Measurements from ENCODE around the gene PCDH12.

The PCDH12 gene

GRCh38 chr5:141966963-141967333 is 8.9 kb upstream of the PCDH12 start:
- no peak for DNase-seq (ENCODE audit: low read depth, low spot score)
- no peak overlapping the region for H3K27ac ChIP-seq

DNA sequence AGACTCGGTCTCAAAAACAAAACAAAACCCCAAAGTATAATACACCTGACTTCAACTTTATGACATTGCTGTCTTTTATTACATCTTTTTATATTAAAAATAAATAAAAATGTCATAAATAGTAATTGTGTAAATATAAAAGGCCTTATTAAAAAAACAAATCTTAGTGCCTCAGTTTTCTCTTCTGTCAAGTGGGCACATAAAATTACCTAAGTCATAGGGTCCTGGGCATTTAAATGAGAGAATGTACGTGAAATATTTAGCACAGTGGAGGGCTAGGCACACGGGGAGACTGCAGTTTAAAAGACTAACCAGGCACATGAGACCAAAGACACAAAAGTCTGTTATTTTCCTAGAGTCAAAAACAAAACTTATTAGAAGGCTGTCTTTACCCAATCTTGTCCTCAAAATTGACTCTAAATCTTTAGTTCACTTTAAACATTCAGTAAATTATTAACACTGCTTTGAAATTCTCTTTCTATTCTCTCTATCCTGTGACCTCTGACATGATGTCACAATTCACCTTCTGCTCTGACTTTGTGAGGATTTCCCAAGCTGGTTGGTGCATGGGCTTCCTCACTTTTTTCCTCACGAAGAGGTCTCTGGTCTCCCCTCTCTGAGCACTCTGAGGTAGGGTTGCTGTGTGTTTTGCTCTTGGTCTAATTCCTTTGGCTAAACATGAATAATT is 8.4 kb upstream of the PCDH12 start:
- no peak for DNase-seq (ENCODE audit: low read depth, low spot score)
- no peak overlapping the region for H3K27ac ChIP-seq

- no peak for DNase-seq (ENCODE audit: low read depth, low spot score)
- H3K27ac ChIP-seq: no peak overlapping the region
Observed at GRCh38 chr5:141965071-141965470, 7.1 kb upstream of the PCDH12 start.

DNA sequence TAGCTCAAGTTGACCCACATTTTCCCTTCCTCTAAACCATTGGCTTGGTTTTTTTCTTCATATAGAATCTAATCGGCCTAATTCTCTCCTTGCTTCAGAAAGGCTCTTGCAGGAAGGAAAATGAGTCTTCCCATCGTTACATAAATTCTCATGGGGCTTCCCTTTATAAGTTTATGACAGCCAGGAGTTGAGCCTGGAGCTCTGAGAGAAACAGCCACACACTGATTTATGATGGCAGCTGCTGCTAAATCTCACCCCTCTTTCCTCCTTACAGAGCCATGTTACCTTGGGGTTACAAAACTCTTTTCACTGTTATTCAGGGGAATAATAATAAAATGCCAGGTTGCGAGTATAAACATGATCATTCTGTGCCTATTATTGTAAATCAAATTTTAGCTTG is 5.7 kb upstream of the PCDH12 start:
- DNase-seq (ENCODE audit: low read depth, low spot score): no peak
- H3K27ac ChIP-seq: no peak overlapping the region

DNA sequence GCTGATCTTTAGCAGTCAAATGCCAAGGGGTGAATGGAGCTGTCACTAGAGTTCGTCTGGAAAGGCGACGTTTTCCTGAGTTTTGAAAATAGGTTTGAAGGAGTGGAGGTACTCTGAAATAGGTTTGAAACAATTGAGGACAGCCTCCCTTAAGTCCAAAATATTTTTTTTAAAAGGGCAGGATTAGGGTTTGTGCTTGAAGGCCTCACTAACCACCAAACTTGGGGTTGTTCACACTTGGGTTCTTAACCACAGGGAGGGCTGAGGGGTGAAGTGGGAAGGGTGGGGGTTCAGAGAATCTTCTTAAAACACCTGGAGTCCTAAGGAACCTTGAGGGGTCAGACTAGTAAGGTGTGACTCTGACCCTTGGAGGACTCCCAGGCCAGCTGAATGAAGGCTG is 3.5 kb upstream of the PCDH12 start:
- no peak for DNase-seq (ENCODE audit: low read depth, low spot score)
- no peak overlapping the region for H3K27ac ChIP-seq

DNA sequence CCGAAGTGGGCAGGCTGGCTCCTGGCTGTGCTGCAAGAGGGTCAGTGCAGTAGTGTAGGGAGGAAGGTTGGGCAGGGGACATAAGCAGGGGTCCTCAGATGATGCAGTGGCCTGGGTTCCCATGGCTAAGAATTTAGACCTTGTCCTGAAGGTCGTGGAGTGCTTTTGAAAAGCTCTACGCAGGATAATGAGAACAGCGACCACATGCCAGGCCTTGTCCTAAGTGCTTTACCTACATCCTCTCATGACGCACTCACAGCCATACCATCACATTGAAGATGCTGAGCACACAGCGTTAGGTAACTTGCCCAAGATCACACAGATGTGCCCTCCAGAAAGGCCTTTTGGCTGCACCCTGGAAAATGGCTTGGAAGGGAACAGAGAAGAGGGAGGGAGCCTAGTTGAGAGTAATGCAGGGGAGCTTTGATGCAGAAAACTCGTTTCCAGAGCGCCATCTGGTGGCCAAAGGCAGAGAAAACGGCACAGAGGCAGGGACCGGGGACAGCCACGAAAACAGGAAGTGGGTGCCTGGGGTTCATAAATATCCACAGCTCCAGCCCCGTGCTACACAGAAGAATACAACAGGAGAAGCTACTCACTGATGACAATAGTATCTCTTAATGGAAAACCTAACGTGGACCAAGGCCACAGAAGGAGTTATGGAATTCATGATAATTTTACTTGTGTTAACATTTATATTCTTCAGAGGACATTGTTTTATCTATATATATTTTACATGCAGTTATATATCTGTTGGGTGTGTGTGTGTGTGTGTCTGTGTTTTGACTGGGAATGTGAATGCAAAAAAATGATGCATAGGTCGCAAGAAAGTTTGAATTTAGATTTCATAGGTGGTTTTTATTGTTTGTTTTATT is 2.7 kb upstream of the PCDH12 start:
- H3K27ac ChIP-seq: no peak overlapping the region
- no peak for DNase-seq (ENCODE audit: low read depth, low spot score)

GRCh38 chr5:141960018-141960417 is 2.0 kb upstream of the PCDH12 start:
- no peak for DNase-seq (ENCODE audit: low read depth, low spot score)
- H3K27ac ChIP-seq: no peak overlapping the region

- H3K27ac ChIP-seq: peak overlapping the region; percentile 21
- no peak for DNase-seq (ENCODE audit: low read depth, low spot score)
Observed at GRCh38 chr5:141958546-141959172, 657 bp upstream of the PCDH12 start.

- no peak for DNase-seq (ENCODE audit: low read depth, low spot score)
- peak overlapping the region; percentile 21 for H3K27ac ChIP-seq
Observed at GRCh38 chr5:141957367-141957996, 520 bp downstream of the PCDH12 start.

GRCh38 chr5:141954194-141954593 is 3.8 kb downstream of the PCDH12 start:
- no peak for DNase-seq (ENCODE audit: low read depth, low spot score)
- H3K27ac ChIP-seq: no peak overlapping the region

- H3K27ac ChIP-seq: no peak overlapping the region
- DNase-seq (ENCODE audit: low read depth, low spot score): no peak
Observed at GRCh38 chr5:141952020-141952419, 6.0 kb downstream of the PCDH12 start.

DNA sequence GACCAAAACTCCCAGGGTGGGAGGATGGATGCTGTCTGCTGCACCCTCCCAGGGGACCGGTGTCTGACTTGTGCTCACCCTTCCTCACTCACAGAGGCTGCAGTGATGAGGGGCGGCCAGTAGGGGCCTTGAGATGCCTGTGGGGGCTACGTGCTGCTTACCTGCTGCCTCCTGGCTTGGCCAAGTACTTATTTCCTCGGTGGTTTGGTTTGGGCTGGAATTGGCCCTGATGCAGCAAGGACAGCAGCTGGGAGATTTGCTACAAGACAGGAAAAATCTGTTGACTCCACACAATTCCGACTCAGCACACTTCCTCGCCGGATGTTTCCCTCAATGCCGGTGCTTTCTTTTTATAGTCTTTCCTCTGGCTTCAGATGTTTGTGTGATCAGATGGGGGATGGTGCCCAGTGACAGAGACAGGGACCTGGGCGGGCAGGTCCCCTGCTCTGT is 6.6 kb downstream of the PCDH12 start:
- no peak for DNase-seq (ENCODE audit: low read depth, low spot score)
- no peak overlapping the region for H3K27ac ChIP-seq

DNA sequence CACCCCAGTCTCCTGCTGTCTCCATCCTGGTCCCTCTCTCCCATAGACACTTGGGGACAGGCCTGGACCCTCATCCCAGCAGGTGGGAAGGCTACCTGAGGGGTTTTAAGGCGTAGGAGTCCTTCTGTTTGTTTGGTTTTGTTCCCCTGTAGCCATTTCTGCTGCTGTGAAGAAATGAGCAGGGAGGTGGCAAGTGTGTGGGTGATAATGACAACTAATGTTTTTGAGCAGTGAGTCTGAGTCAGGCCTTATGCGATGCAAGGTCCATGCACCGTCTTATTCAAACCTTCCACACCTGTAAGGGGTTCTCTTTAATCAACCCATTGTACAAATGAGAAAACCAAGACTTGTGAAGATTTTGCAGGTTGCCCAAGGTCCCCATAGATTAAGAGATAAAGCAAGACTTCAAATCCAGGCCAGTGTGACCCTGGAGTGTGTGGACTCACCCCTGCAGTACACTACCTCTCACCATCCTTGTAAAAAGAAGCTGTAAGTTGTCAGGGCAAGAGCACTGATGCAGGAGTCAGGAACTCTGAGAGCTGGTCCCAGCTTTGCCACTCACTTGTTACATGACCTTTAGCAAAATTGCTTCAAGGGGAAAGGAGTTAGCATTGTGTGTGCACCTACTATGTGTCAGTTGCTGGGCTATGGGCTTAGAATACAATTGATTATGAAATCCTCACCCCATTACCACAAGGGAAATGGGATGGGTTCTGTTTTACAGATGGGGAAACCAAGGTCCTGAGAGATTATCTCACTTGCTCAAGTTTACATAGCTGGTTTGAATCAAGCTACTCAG is 7.6 kb downstream of the PCDH12 start:
- no peak overlapping the region for H3K27ac ChIP-seq
- DNase-seq (ENCODE audit: low read depth, low spot score): no peak

- no peak for DNase-seq (ENCODE audit: low read depth, low spot score)
Observed at GRCh38 chr5:141949511-141949910, 8.5 kb downstream of the PCDH12 start.

DNA sequence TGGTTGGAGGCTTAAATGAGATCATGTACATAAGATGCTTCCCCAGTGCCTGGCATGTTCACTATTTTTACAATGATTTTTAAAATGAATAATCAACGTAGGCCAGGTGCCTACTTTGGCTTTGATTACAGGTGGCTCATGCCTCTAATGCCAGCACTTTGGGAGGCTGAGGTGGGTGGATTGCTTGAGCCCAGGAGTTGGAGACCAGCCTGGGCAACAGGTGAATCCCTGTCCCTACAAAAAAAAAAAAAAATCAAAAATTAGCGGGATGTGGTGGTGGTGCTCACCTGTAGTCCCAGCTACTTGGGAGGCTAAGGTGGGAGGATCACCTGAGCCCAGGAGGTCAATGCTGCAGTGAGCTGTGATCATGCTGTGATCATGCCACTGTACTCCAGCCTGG is 9.2 kb downstream of the PCDH12 start:
- no peak overlapping the region for H3K27ac ChIP-seq
- DNase-seq (ENCODE audit: low read depth, low spot score): no peak

More at GRCh38 chr5:141949511-141949910, 8.5 kb downstream of the PCDH12 start:
- H3K27ac ChIP-seq: no peak overlapping the region

GRCh38 chr5:141947316-141947715 is 10.7 kb downstream of the PCDH12 start:
- H3K27ac ChIP-seq: no peak overlapping the region
- no peak for DNase-seq (ENCODE audit: low read depth, low spot score)

GRCh38 chr5:141945511-141946051 is 12.4 kb downstream of the PCDH12 start:
- no peak for DNase-seq (ENCODE audit: low read depth, low spot score)
- no peak overlapping the region for H3K27ac ChIP-seq

DNA sequence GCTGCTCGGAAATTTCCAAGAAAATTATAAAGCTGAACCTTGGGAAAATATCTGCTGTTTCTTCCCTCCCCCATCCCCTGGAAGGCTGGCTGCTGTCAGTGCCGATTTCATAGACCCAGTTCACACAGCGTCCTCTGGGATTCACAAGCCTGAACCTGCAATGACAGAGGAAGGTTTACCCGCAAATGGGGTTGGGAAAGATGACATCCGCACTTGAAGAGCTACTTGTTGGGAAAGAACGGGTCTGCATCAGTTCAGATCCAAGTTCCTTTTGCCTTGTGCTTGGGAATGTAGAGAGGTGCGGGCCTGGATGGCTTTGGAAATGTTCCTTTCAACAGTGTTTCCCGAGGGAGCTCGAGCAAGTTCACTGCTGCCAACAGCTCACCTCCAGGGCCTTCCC is 13.9 kb downstream of the PCDH12 start:
- no peak overlapping the region for H3K27ac ChIP-seq
- DNase-seq (ENCODE audit: low read depth, low spot score): no peak

- no peak overlapping the region for H3K27ac ChIP-seq
- DNase-seq (ENCODE audit: low read depth, low spot score): no peak
Observed at GRCh38 chr5:141942185-141942857, 15.7 kb downstream of the PCDH12 start.
